HG03558 (cell line): ENCODE results near the gene LCN6.

Experiments used
- ATAC-seq: cut with Tn5 transposase; IDR thresholded peaks from one replicate; pipeline ENCODE4 v1.9.1; 2021; ENCODE audit warnings: moderate number of reproducible peaks; ENCODE audit not compliant: unreplicated experiment; ENCODE audit errors: extremely low read depth

The LCN6 gene

GRCh38 chr9:136696502-136696901, 51.8 kb downstream of the LCN6 start:
- ATAC-seq: no peak

GRCh38 chr9:136695955-136696354, 52.4 kb downstream of the LCN6 start:
- ATAC-seq: no peak

GRCh38 chr9:136695435-136695895, 52.9 kb downstream of the LCN6 start:
- ATAC-seq: no peak

- ATAC-seq: no peak
Observed at GRCh38 chr9:136694872-136695247, 53.5 kb downstream of the LCN6 start.

- no peak for ATAC-seq
Observed at GRCh38 chr9:136694163-136694871, 54.0 kb downstream of the LCN6 start.
